ENCODE measurements around the gene TRERF1. TPM values are rescaled to one million over a fixed set of nuclear protein-coding genes. Genes with fewer than 3 reads are reported as not detected.

TRERF1 gene
- total and polyA plus RNA-seq, 2 of the 8 experiments (the other 6 are each of a cell fraction or from before 2014, with no cell fraction given) = 10.8 to 21.5 TPM

- H3K56ac ChIP-seq (replicated peaks; ENCODE audit: insufficient read length, low read depth, low read length) = no peak overlapping the region
- no peak overlapping the region for H2BK12ac ChIP-seq (ENCODE audit: low read depth, low read length)
- CTCF ChIA-PET (ENCODE audit: partially characterized antibody) = no interaction called here
- no peak overlapping the region for H3K14ac ChIP-seq (ENCODE audit: insufficient read length)
- no peak overlapping the region for H3K27ac ChIP-seq (ENCODE audit: low read depth, low read length)
- no peak overlapping the region for H3K4me2 ChIP-seq (ENCODE audit: insufficient read depth in 1 of 2, low read depth in 2 of 2, low read length in 2 of 2)
- H2AFZ ChIP-seq (ENCODE audit: low read length) = no peak overlapping the region
- H3K23ac ChIP-seq (ENCODE audit: insufficient read length) = no peak overlapping the region
- H3K9me3 ChIP-seq (ENCODE audit: insufficient read depth in 2 of 2, low read depth in 1 of 2, low read length in 1 of 2) = peaks cover 0 to 5% of the 10 kb centered on the region in 2 experiments; a peak in 2 of 4 replicates
- no peak overlapping the region for H2BK5ac ChIP-seq (ENCODE audit: low read depth, low read length)
- H4K91ac ChIP-seq (replicated peaks; ENCODE audit: insufficient read length, low read length) = no peak overlapping the region
- no peak overlapping the region for H2BK120ac ChIP-seq (replicated peaks; ENCODE audit: low read depth, low read length)
- no peak overlapping the region for H3K4ac ChIP-seq (replicated peaks; ENCODE audit: insufficient read length, low read depth, low read length)
- H4K5ac ChIP-seq (ENCODE audit: insufficient read length, low read depth, low read length) = no peak overlapping the region
- no peak overlapping the region for H4K8ac ChIP-seq (ENCODE audit: extremely low read depth, insufficient read depth, low read length)
- H3K9ac ChIP-seq (replicated peaks in 1 of 4; ENCODE audit: extremely low read depth in 1 of 4, low read depth in 3 of 4, low read length in 3 of 4) = no peak overlapping the region
- no peak overlapping the region for H3K4me3 ChIP-seq (ENCODE audit: extremely low read depth in 1 of 4, insufficient read depth in 2 of 4, low read depth in 3 of 4, low read length in 4 of 4)
- TF ChIP-seq HDAC2 (IDR thresholded peaks at IDR 0.05; ENCODE audit: borderline replicate concordance in 1 of 2, low read depth in 2 of 2, low read length in 2 of 2) (no peak), CBX5 (IDR thresholded peaks at IDR 0.05; ENCODE audit: low read depth, low read length) (no peak), JUN (IDR thresholded peaks at IDR 0.05; ENCODE audit: low read depth, low read length) (no peak)
- TF ChIP-seq, protein P1, sequence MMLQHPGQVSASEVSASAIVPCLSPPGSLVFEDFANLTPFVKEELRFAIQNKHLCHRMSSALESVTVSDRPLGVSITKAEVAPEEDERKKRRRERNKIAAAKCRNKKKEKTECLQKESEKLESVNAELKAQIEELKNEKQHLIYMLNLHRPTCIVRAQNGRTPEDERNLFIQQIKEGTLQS (IDR thresholded peaks at IDR 0.05; ENCODE audit: insufficient read depth, low read depth, low read length) = no peak
- H2BK20ac ChIP-seq (ENCODE audit: low read length) = no peak overlapping the region
- POLR2A ChIA-PET (ENCODE audit: partially characterized antibody) = no interaction called here
- H3K36me3 ChIP-seq (ENCODE audit: control insufficient read depth in 2 of 4, insufficient read depth in 4 of 4, low read length in 3 of 4) = peaks cover 0 to 8% (median 3%) of the 10 kb centered on the region in 4 experiments; a peak in 2 of 8 replicates
- no peak overlapping the region for H3K18ac ChIP-seq (ENCODE audit: extremely low read depth, low read length)
- no peaks in the 10 kb centered on the region for H3K23me2 ChIP-seq (ENCODE audit: low read depth, low read length)
- no peak overlapping the region for H2AK5ac ChIP-seq (ENCODE audit: low read depth, low read length)
- peaks cover 9 to 88% of the 10 kb centered on the region in 2 experiments; a peak in 3 of 4 replicates for H3K79me2 ChIP-seq (ENCODE audit: control insufficient read depth in 1 of 2, insufficient read depth in 2 of 2, low read length in 2 of 2)
- no peaks in the 10 kb centered on the region for H3K27me3 ChIP-seq (replicated peaks in 1 of 4; ENCODE audit: control insufficient read depth in 3 of 4, extremely low read depth in 1 of 4, insufficient read depth in 3 of 4, low read length in 3 of 4)
- no peak overlapping the region for H2BK15ac ChIP-seq (ENCODE audit: low read length)
- FAIRE-seq (no peak), DNase-seq (ENCODE audit: low read depth in 1 of 2, low spot score in 2 of 2) (no peak)
- 93% methylated on average over 2 of the region's 2 CpGs; no CpG with 5 or more reads in 1 of the 2 experiments for WGBS, 2 experiments (ENCODE audit: extremely low coverage in 1 of 2, insufficient coverage in 1 of 2, insufficient read length in 1 of 2, insufficient replicate concordance in 2 of 2, low coverage in 1 of 2, low lambda C conversion rate in 2 of 2, missing lambda C conversion rate in 1 of 2)
- H3K79me1 ChIP-seq (ENCODE audit: low read depth, low read length) = peaks cover 4% of the 10 kb centered on the region; the same call in 1 of the 2 replicates
- H3K4me1 ChIP-seq (replicated peaks in 1 of 4; ENCODE audit: control insufficient read depth in 3 of 4, insufficient read depth in 4 of 4, low read length in 3 of 4) = peaks cover 5 to 19% (median 17%) of the 10 kb centered on the region in 4 experiments
- H4K20me1 ChIP-seq (replicated peaks in 1 of 2; ENCODE audit: control insufficient read depth in 1 of 2, insufficient read depth in 2 of 2, low read length in 2 of 2) = peaks cover 0 to 4% of the 10 kb centered on the region in 2 experiments
Measured at GRCh38 chr6:42434237-42434636, 17.5 kb downstream of the TRERF1 start.

Data from H1 (cell line).